ELR (cell line): Measurements from ENCODE around the gene PARK7.

Experiments used
- DNase-seq: peaks from one replicate; pipeline ENCODE4 v3.0.0-alpha.2; 2015; ENCODE audit warnings: low read depth

The PARK7 gene

GRCh38 chr1:8024329-8024728 lies 62.8 kb downstream of the PARK7 start:
- no peak for DNase-seq

DNA sequence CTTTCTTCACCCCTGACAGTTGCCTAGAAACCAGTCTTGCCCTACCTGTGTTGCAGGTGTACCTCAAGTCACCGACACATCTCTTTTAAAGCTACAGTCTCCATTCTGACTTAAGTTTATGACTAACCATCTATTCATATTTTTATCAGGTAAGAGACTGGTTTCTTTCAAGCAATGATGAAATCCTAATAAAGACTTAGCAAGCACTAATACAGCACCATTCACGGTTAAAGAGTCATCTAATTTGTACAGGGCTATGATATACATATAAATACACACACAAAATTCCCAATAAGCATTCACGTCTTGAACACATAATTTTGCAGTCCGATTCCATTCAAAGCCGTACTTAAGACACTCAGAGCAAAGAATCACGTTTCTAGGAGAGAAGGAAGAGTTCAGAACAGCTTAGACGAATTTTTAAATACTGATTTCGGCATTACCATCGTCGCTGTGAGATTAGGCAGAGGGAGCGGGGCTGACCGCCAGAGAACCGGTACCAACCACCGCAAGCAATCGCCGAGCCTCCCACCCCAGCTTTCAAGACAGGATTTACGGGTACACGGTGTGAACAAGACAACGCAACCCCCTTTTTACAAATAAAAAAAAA lies 63.7 kb downstream of the PARK7 start:
- DNase-seq, result peak; percentile 23

- no peak for DNase-seq
Measured at GRCh38 chr1:8025671-8026144, 64.2 kb downstream of the PARK7 start.

GRCh38 chr1:8026153-8026975 lies 64.9 kb downstream of the PARK7 start, which contains the start of gene ERRFI1:
Gene ERRFI1 (minus strand): TSS chr1:8026309. CDS start chr1:8015619, 10,690 bp downstream.
- peak; percentile 93 for DNase-seq

- peak; percentile 52 for DNase-seq
Measured at GRCh38 chr1:8026976-8027747, 65.7 kb downstream of the PARK7 start.

GRCh38 chr1:8027748-8028570 lies 66.4 kb downstream of the PARK7 start:
- DNase-seq, result peak; percentile 84

GRCh38 chr1:8028571-8028910 lies 67.0 kb downstream of the PARK7 start:
- no peak for DNase-seq

- peak; percentile 70 for DNase-seq
Measured at GRCh38 chr1:8031176-8031785, 69.8 kb downstream of the PARK7 start.

DNA sequence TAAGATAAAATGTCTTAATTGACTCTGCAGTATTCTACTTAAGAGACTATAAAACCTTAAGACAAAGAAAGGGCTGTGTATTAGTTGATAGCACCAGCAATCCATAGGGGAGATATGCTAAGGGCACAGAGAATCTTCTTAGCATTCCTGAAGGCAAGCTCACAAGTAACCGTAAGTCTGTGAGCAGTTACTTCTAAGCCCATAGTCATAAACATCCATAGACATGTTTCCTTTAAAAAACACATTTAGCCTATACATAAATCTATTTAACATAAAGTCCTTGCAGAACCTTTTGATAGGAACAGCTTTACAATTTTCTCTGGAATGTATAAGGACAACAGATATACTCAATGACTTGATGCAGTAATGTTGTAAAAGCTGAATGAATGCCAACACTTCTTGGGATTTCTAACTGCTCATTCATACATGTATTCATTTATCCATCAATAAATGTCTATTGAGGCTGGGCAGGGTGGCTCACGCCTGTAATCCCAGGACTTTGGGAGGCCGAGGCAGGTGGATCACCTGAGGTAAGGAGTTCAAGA lies 70.9 kb downstream of the PARK7 start:
- DNase-seq, result peak; percentile 26

DNA sequence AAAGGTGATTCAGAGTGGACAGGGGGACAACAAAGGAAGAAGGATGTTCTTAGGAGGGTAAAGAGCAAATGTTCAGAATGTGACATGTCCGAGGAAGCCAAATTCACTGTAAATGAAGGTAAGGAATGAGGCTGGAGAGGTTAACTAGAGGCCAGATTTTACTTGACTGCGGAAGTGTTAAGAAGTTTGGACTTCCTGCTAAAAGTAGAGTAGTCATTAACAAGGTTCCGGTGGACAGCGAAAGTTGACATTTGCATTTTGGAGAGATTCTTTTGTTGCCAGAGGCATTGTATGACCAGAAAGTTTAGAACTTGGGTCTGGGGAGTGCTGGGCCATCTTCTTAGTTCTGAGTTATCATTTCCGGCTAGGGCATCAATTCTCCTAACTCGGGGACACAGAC lies 71.8 kb downstream of the PARK7 start:
- no peak for DNase-seq
